Measurements from ENCODE around the gene NOM1. TPM values are rescaled to one million over a fixed set of nuclear protein-coding genes. Genes with fewer than 3 reads are reported as not detected.
"Not testable (repeated sequence)": the region's sequence is repeated elsewhere in the genome, so short reads cannot be mapped to it uniquely, and the experiment has no call there.

Gene NOM1
- total RNA-seq, 1 donor from 2014 or later: 19.7 TPM

- no peaks in the 10 kb centered on the region for H3K9me3 Mint-ChIP-seq (ENCODE audit: unreplicated experiment)
- FAIRE-seq: no peak
- Histone ChIP-seq H3K4me1 (ENCODE audit: insufficient read depth, low read length) (peaks cover 7% of the 10 kb centered on the region), H3K9me3 (ENCODE audit: insufficient read depth, low read depth, low read length) (no peaks in the 10 kb centered on the region), H2AFZ (ENCODE audit: low read depth, low read length) (peak overlapping the region; percentile 89), H3K4me3 (ENCODE audit: insufficient read depth, low read depth, low read length) (peak overlapping the region; percentile 85), H4K20me1 (ENCODE audit: insufficient read depth, low read length) (peaks cover 47% of the 10 kb centered on the region), H3K4me2 (ENCODE audit: low read length) (peak overlapping the region; percentile 94), H3K27ac (ENCODE audit: low read depth, low read length) (peak overlapping the region; percentile 69), H3K79me2 (ENCODE audit: insufficient read depth, low read length) (peaks cover 58% of the 10 kb centered on the region), H3K27me3 (ENCODE audit: insufficient read depth, low read length) (no peaks in the 10 kb centered on the region), H3K9ac (ENCODE audit: low read length) (peak overlapping the region; percentile 90), H3K36me3 (ENCODE audit: insufficient read depth, low read length) (peaks cover 27% of the 10 kb centered on the region)
- H3K36me3 Mint-ChIP-seq (ENCODE audit: low read depth, unreplicated experiment): peaks cover 13% of the 10 kb centered on the region
- H3K27ac Mint-ChIP-seq (ENCODE audit: unreplicated experiment): peak overlapping the region; percentile 85
- peak; percentile 13 for DNase-seq (ENCODE audit: low read depth)
- peak overlapping the region; percentile 93 for H3K4me3 Mint-ChIP-seq (ENCODE audit: unreplicated experiment)
- peaks cover 11% of the 10 kb centered on the region for H3K4me1 Mint-ChIP-seq (ENCODE audit: low read depth, unreplicated experiment)
- no peak for TF ChIP-seq CTCF (IDR thresholded peaks at IDR 0.05; ENCODE audit: insufficient read depth, low read depth, low read length)
- no peak for TF ChIP-seq EZH2 (IDR thresholded peaks at IDR 0.05; ENCODE audit: insufficient read depth, low read length)
- H3K27me3 Mint-ChIP-seq (ENCODE audit: low read depth, unreplicated experiment): peaks cover 4% of the 10 kb centered on the region
These were observed 908 bp downstream of the NOM1 start for GRCh38 chr7:156950381-156950858.

GRCh38 chr7:156953215-156953614 is 3.7 kb downstream of the NOM1 start:
- not testable (repeated sequence) for H3K4me3 Mint-ChIP-seq (ENCODE audit: unreplicated experiment); H3K4me3 ChIP-seq (ENCODE audit: insufficient read depth, low read depth, low read length); H3K9me3 ChIP-seq (ENCODE audit: insufficient read depth, low read depth, low read length); H3K27me3 Mint-ChIP-seq (ENCODE audit: low read depth, unreplicated experiment); H3K9ac ChIP-seq (ENCODE audit: low read length); DNase-seq (ENCODE audit: low read depth); H3K27ac Mint-ChIP-seq (ENCODE audit: unreplicated experiment); H3K4me1 ChIP-seq (ENCODE audit: insufficient read depth, low read length); H3K9me3 Mint-ChIP-seq (ENCODE audit: unreplicated experiment); H3K27ac ChIP-seq (ENCODE audit: low read depth, low read length); FAIRE-seq; H3K27me3 ChIP-seq (ENCODE audit: insufficient read depth, low read length); H2AFZ ChIP-seq (ENCODE audit: low read depth, low read length); H3K4me2 ChIP-seq (ENCODE audit: low read length)
- Mint-ChIP-seq H3K4me1 (ENCODE audit: low read depth, unreplicated experiment) (peaks cover 11% of the 10 kb centered on the region), H3K36me3 (ENCODE audit: low read depth, unreplicated experiment) (peaks cover 16% of the 10 kb centered on the region)
- Histone ChIP-seq H3K79me2 (ENCODE audit: insufficient read depth, low read length) (peaks cover 78% of the 10 kb centered on the region), H4K20me1 (ENCODE audit: insufficient read depth, low read length) (peaks cover 64% of the 10 kb centered on the region), H3K36me3 (ENCODE audit: insufficient read depth, low read length) (peaks cover 41% of the 10 kb centered on the region)

GRCh38 chr7:156954941-156955340 is 5.4 kb downstream of the NOM1 start:
- Histone ChIP-seq H3K4me1 (ENCODE audit: insufficient read depth, low read length) (peaks cover 7% of the 10 kb centered on the region), H3K4me3 (ENCODE audit: insufficient read depth, low read depth, low read length) (no peak overlapping the region), H3K27ac (ENCODE audit: low read depth, low read length) (no peak overlapping the region), H3K9me3 (ENCODE audit: insufficient read depth, low read depth, low read length) (no peaks in the 10 kb centered on the region), H2AFZ (ENCODE audit: low read depth, low read length) (no peak overlapping the region), H4K20me1 (ENCODE audit: insufficient read depth, low read length) (peaks cover 75% of the 10 kb centered on the region), H3K27me3 (ENCODE audit: insufficient read depth, low read length) (no peaks in the 10 kb centered on the region), H3K9ac (ENCODE audit: low read length) (no peak overlapping the region), H3K79me2 (ENCODE audit: insufficient read depth, low read length) (peaks cover 82% of the 10 kb centered on the region), H3K4me2 (ENCODE audit: low read length) (no peak overlapping the region), H3K36me3 (ENCODE audit: insufficient read depth, low read length) (peaks cover 55% of the 10 kb centered on the region)
- DNase-seq (ENCODE audit: low read depth) (no peak), FAIRE-seq (no peak)
- no peak for TF ChIP-seq EZH2 (IDR thresholded peaks at IDR 0.05; ENCODE audit: insufficient read depth, low read length)
- TF ChIP-seq CTCF (IDR thresholded peaks at IDR 0.05; ENCODE audit: insufficient read depth, low read depth, low read length): no peak
- Mint-ChIP-seq H3K9me3 (ENCODE audit: unreplicated experiment) (no peaks in the 10 kb centered on the region), H3K4me3 (ENCODE audit: unreplicated experiment) (no peak overlapping the region), H3K36me3 (ENCODE audit: low read depth, unreplicated experiment) (peaks cover 16% of the 10 kb centered on the region), H3K27me3 (ENCODE audit: low read depth, unreplicated experiment) (no peaks in the 10 kb centered on the region), H3K27ac (ENCODE audit: unreplicated experiment) (peak overlapping the region; percentile 14), H3K4me1 (ENCODE audit: low read depth, unreplicated experiment) (peaks cover 11% of the 10 kb centered on the region)

All from astrocyte (in vitro differentiated cells and primary cell).